NB4 (cell line): ENCODE measurements around the gene DHX15.
A peak's percentile ranks its signal among the peaks of the same experiment; 100 is the strongest.

Experiments used
- DNase-seq: peaks from one replicate; pipeline ENCODE4 v3.0.0; 2010; ENCODE audit warnings: low read depth
- H3K4me3 ChIP-seq: one replicate; pipeline ENCODE4 v1.5.1; 2011; ENCODE audit warnings: mild to moderate bottlenecking, low read depth, low read length, moderate library complexity
- MAX ChIP-seq: IDR thresholded peaks from 2 replicates; pipeline ENCODE4 v1.6.1; 2011; ENCODE audit warnings: low read depth, low read length
- MYC ChIP-seq: IDR thresholded peaks from 2 replicates; pipeline ENCODE4 v1.6.1; 2011; ENCODE audit warnings: low read depth, low read length
- POLR2A ChIP-seq: IDR thresholded peaks from 2 replicates; pipeline ENCODE4 v1.6.1; 2011; ENCODE audit warnings: mild to moderate bottlenecking; ENCODE audit not compliant: insufficient read length; ENCODE audit errors: extremely low read depth
- TF ChIP-seq, protein P1 (sequence below): IDR thresholded peaks from one replicate; pipeline ENCODE4 v1.5.1; 2012; ENCODE audit warnings: low read depth, low read length

Gene DHX15

DNA sequence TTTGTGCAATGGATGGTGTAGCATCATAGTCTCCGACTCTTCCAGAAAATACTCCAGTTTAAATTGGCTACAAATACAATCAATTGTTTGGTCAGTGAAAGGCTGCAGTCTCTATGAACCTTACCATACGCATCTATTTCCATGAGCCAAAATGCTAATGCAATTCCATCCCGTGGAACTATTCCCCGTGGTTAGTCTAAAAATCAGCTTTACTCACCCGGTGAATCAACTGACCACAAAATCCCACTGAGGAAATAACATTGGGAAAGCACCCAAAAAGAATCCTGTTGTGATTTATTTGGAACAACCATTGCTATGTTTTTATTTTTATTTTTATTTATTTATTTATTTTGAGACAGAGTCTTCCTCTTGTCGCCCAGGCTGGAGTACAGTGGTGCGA, 87.1 kb downstream of the DHX15 start:
- DNase-seq = no peak
- no peak for TF ChIP-seq MAX
- H3K4me3 ChIP-seq = no peak overlapping the region

DNA sequence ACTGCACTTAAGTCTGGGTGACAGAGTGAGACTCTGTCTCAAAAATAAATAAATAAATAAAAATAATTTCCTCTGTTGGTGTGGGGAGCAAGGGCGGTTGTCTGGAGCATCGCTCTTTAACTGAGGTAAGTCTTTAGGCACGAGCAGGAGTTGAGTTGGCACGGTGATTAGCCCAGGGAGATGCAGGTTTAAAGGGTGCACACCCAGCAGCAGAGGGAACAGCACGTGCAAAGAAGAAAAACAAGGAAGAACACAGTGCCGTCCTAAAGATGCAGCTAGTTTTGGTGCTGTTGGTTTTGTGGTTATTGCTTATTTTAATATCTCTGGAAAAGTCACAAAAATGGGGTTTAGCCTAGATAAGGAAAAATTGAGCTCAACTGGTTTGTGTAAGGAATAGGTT, 87.8 kb downstream of the DHX15 start:
- H3K4me3 ChIP-seq = no peak overlapping the region
- TF ChIP-seq, protein P1, sequence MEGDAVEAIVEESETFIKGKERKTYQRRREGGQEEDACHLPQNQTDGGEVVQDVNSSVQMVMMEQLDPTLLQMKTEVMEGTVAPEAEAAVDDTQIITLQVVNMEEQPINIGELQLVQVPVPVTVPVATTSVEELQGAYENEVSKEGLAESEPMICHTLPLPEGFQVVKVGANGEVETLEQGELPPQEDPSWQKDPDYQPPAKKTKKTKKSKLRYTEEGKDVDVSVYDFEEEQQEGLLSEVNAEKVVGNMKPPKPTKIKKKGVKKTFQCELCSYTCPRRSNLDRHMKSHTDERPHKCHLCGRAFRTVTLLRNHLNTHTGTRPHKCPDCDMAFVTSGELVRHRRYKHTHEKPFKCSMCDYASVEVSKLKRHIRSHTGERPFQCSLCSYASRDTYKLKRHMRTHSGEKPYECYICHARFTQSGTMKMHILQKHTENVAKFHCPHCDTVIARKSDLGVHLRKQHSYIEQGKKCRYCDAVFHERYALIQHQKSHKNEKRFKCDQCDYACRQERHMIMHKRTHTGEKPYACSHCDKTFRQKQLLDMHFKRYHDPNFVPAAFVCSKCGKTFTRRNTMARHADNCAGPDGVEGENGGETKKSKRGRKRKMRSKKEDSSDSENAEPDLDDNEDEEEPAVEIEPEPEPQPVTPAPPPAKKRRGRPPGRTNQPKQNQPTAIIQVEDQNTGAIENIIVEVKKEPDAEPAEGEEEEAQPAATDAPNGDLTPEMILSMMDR = no peak
- TF ChIP-seq MYC (no peak), POLR2A (no peak), MAX (no peak)
- no peak for DNase-seq

- no peak overlapping the region for H3K4me3 ChIP-seq
- DNase-seq = no peak
- no peak for TF ChIP-seq MAX
- TF ChIP-seq, protein P1 = no peak
Measured at GRCh38 chr4:24495388-24495787, 89.0 kb downstream of the DHX15 start.

DNA sequence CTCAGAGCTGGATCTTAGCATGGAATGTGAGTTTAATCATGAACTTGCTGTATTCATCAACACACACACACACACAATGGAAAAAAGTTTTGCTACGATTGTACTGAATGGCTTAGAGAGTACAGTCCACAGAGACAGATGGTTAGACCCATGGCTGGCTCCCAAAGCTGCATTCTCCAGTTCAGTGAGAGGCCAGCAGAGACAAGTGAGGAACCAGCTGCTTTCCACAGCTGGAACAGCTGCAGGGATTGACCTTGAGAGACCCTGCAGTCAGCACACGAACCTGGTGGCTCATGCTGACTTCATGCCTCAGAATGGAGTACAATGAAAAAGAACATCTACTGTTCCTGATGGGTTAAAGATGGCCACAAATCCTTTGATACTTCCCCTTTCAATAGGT, 94.5 kb downstream of the DHX15 start:
- no peak overlapping the region for H3K4me3 ChIP-seq
- DNase-seq = no peak
- TF ChIP-seq POLR2A = no peak

DNA sequence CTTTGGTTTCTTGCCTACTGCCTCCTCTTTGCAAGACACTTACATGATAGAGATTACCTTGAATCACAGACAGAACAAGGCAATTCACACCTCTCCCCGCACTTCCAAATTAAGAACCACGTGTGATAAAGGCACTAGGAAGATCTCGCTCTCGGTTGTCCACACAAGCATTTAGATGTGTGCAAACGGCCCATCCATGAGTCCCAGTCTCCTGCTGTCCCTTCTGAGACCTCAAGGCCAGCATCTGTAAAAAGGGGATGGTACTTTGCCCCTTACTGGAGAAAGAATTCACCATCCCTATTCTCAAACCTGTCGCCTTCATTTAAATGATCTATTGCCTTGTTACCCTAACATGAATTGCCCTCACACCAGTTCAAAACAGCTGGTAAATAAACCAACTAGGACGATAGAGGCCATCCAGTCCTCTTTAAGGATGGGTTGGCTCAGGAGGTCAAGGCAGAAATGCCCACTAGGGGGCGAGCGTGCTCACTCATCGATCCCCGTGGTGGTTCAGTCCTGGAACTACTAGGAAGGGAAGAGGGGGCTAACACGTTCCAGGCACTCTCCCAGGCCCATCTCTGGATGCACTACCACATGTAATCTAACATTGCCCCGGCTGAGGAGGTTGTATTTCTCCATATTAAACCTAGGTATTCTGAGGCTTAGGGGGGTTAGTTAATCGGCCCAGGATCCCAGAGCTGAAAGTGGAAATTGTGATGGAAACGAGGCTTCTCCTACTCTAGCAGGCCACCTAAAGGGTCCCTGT, 95.8 kb downstream of the DHX15 start:
- H3K4me3 ChIP-seq = no peak overlapping the region

GRCh38 chr4:24482871-24483270, 101.5 kb downstream of the DHX15 start:
- no peak for DNase-seq
- no peak for TF ChIP-seq MAX
- no peak for TF ChIP-seq MYC
- TF ChIP-seq, protein P1 = no peak
- TF ChIP-seq POLR2A = no peak

More for the DNA sequence above, 95.8 kb downstream of the DHX15 start:
- TF ChIP-seq POLR2A (no peak), MYC (no peak), MAX (no peak; the same call in 1 of the 2 replicates)
- TF ChIP-seq, protein P1 = peak; percentile 97
- DNase-seq = peak; percentile 74

GRCh38 chr4:24477919-24478318, 106.4 kb downstream of the DHX15 start:
- H3K4me3 ChIP-seq = no peak overlapping the region
- TF ChIP-seq MAX (no peak), MYC (no peak), POLR2A (no peak)
- TF ChIP-seq, protein P1 = no peak
- DNase-seq = no peak

More at GRCh38 chr4:24482871-24483270, 101.5 kb downstream of the DHX15 start:
- no peak overlapping the region for H3K4me3 ChIP-seq
